HepG2 (cell line): Measurements from ENCODE around the gene MICOS13. TPM values are rescaled to one million over a fixed set of nuclear protein-coding genes. Genes with fewer than 3 reads are reported as not detected.

Experiments used
- AFF4 ChIP-seq: sonication (generic); formaldehyde crosslinking; IDR thresholded peaks from 2 replicates; pipeline ENCODE4 v1.4.0; 2020; ENCODE audit warnings: missing genetic modification reagents
- KAT7 ChIP-seq: IDR thresholded peaks from 2 replicates; pipeline ENCODE4 v1.6.1; 2018; ENCODE audit warnings: borderline replicate concordance, missing compliant biosample characterization
- KDM6A ChIP-seq: IDR thresholded peaks from 2 replicates; pipeline ENCODE4 v1.6.1; 2016; ENCODE audit warnings: low read depth
- NFKBIZ ChIP-seq: IDR thresholded peaks from 2 replicates; pipeline ENCODE4 v1.6.1; 2018; ENCODE audit warnings: missing genetic modification reagents, missing compliant biosample characterization
- PHF20 ChIP-seq: sonication (generic); formaldehyde crosslinking; IDR thresholded peaks from 2 replicates; pipeline ENCODE4 v1.5.0; 2020; ENCODE audit warnings: mild to moderate bottlenecking, missing genetic modification reagents
- RBM39 ChIP-seq: fragments of 200-400 bp; formaldehyde crosslinking; IDR thresholded peaks from one replicate; pipeline ENCODE4 v1.6.1; 2018; ENCODE audit warnings: antibody characterized with exemption, mild to moderate bottlenecking, low read depth, low read length; ENCODE audit not compliant: poor library complexity, severe bottlenecking
- SATB2 ChIP-seq: sonication (generic); formaldehyde crosslinking; IDR thresholded peaks from 2 replicates; pipeline ENCODE4 v1.5.0; 2020; ENCODE audit warnings: missing genetic modification reagents
- SMARCE1 ChIP-seq: fragments of 450-650 bp; IDR thresholded peaks from 2 replicates; pipeline ENCODE4 v1.6.1; 2017; ENCODE audit warnings: borderline replicate concordance
- TAF1 ChIP-seq: sonication (generic); formaldehyde crosslinking; IDR thresholded peaks from 2 replicates; pipeline ENCODE4 v1.4.0; 2020; ENCODE audit warnings: missing genetic modification reagents
- ZBTB42 ChIP-seq: sonication (generic); formaldehyde crosslinking; IDR thresholded peaks from 2 replicates; pipeline ENCODE4 v1.5.0; 2020; ENCODE audit warnings: mild to moderate bottlenecking, missing genetic modification reagents
- ZFP41 ChIP-seq: sonication (generic); formaldehyde crosslinking; IDR thresholded peaks from 2 replicates; pipeline ENCODE4 v1.4.0; 2020; ENCODE audit warnings: mild to moderate bottlenecking, missing genetic modification reagents, borderline replicate concordance
- ZNF281 ChIP-seq: sonication (generic); formaldehyde crosslinking; IDR thresholded peaks from 2 replicates; pipeline ENCODE4 v1.4.0; 2020; ENCODE audit warnings: missing genetic modification reagents, borderline replicate concordance
- ZNF543 ChIP-seq: sonication (generic); formaldehyde crosslinking; IDR thresholded peaks from 2 replicates; pipeline ENCODE4 v1.4.0; 2020; ENCODE audit warnings: mild to moderate bottlenecking, missing genetic modification reagents
- ZNF619 ChIP-seq: sonication (generic); formaldehyde crosslinking; IDR thresholded peaks from 2 replicates; pipeline ENCODE4 v1.4.0; 2020; ENCODE audit warnings: mild to moderate bottlenecking, missing genetic modification reagents
- ZNF770 ChIP-seq: sonication (generic); formaldehyde crosslinking; IDR thresholded peaks from 2 replicates; pipeline ENCODE4 v1.5.0; 2020; ENCODE audit warnings: mild to moderate bottlenecking, missing genetic modification reagents
- polyA plus RNA-seq, 8 experiments: library from polyadenylated mRNA; depleted of rRNA in 3 of 8; stranded (reverse) in 7 of 8; unstranded in 1 of 8; fragments of >200 nt; fragmentation: Illumina TruSeq in 4 of 8; extraction: Trizol in 4 of 8; gene quantifications; 2 replicates each; pipeline versions ENCODE4 v1.2.1 to v1.2.3, GENCODE V29; 2011 to 2016; ENCODE audit warnings: low read depth in 4 of 8, missing spikeins in 1 of 8, mixed read lengths in 1 of 8; ENCODE audit not compliant: insufficient read depth in 1 of 8
- total RNA-seq, 5 experiments: library from RNA; depleted of rRNA; stranded (reverse); fragments of >200 nt; fragmentation: Illumina TruSeq; extraction: Trizol; gene quantifications; 2 replicates each; pipeline ENCODE4 v1.2.3, GENCODE V29; 2016; ENCODE audit warnings: low read depth in 1 of 5
- TF ChIP-seq, protein P1 (sequence below): sonication (generic); formaldehyde crosslinking; conservative IDR thresholded peaks from 2 replicates; pipeline ENCODE4 v1.4.0; 2020; ENCODE audit warnings: missing genetic modification reagents
- TF ChIP-seq, protein P2 (sequence below): sonication (generic); formaldehyde crosslinking; IDR thresholded peaks from 2 replicates; pipeline ENCODE4 v1.4.0; 2020; ENCODE audit warnings: mild to moderate bottlenecking, low read depth, missing genetic modification reagents

The MICOS13 gene
- total and polyA plus RNA-seq, 2 of the 13 experiments (the other 11 are each of a cell fraction or from before 2014, with no cell fraction given): 28.8 to 35.4 TPM

- TF ChIP-seq, protein P1, sequence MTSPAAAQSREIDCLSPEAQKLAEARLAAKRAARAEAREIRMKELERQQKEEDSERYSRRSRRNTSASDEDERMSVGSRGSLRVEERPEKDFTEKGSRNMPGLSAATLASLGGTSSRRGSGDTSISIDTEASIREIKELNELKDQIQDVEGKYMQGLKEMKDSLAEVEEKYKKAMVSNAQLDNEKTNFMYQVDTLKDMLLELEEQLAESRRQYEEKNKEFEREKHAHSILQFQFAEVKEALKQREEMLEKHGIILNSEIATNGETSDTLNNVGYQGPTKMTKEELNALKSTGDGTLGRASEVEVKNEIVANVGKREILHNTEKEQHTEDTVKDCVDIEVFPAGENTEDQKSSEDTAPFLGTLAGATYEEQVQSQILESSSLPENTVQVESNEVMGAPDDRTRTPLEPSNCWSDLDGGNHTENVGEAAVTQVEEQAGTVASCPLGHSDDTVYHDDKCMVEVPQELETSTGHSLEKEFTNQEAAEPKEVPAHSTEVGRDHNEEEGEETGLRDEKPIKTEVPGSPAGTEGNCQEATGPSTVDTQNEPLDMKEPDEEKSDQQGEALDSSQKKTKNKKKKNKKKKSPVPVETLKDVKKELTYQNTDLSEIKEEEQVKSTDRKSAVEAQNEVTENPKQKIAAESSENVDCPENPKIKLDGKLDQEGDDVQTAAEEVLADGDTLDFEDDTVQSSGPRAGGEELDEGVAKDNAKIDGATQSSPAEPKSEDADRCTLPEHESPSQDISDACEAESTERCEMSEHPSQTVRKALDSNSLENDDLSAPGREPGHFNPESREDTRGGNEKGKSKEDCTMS (CRISPR knock-in tag): no peak
- TF ChIP-seq NFKBIZ (CRISPR knock-in tag) (peak; percentile 42; the same call in 1 of the 2 replicates), ZBTB42 (CRISPR knock-in tag) (no peak), ZNF770 (CRISPR knock-in tag) (peak; percentile 39; the same call in 1 of the 2 replicates), AFF4 (CRISPR knock-in tag) (no peak), SATB2 (no peak), ZNF281 (CRISPR knock-in tag) (no peak), SMARCE1 (no peak), RBM39 (peak; percentile 72), TAF1 (CRISPR knock-in tag) (no peak), ZNF619 (CRISPR knock-in tag) (peak; percentile 81; the same call in 1 of the 2 replicates), ZFP41 (CRISPR knock-in tag) (no peak), ZNF543 (CRISPR knock-in tag) (no peak; the same call in 1 of the 2 replicates), KDM6A (CRISPR knock-in tag) (no peak), KAT7 (CRISPR knock-in tag) (no peak; the same call in 1 of the 2 replicates), PHF20 (CRISPR knock-in tag) (no peak)
- TF ChIP-seq, protein P2, sequence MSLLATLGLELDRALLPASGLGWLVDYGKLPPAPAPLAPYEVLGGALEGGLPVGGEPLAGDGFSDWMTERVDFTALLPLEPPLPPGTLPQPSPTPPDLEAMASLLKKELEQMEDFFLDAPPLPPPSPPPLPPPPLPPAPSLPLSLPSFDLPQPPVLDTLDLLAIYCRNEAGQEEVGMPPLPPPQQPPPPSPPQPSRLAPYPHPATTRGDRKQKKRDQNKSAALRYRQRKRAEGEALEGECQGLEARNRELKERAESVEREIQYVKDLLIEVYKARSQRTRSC: 0 out of 2 replicates have a peak, but pooled peaks have one; percentile 31
These were observed 6.5 kb upstream of the MICOS13 start (continued) for GRCh38 chr19:5686647-5687359.
